GM12878 (cell line): ENCODE data around the gene PTPRN2. TPM values are rescaled to one million over a fixed set of nuclear protein-coding genes. Genes with fewer than 3 reads are reported as not detected.

ENCODE experiments used
- ATAC-seq: fragments of 200-7000 bp; cut with Tn5 transposase; 3 replicates; pipeline ENCODE4 v1.9.1; 2020; ENCODE audit warnings: mild to moderate bottlenecking, moderate library complexity
- BruUV-seq: library from RNA; stranded (reverse); fragments of 400-500 nt; replicated peaks from 2 replicates; lab custom pipeline; 2021; lab: Mats Ljungman, UMichigan
- CTCF ChIA-PET: fragments of 300-600 bp; sonication (Branson Sonifier 250); formaldehyde crosslinking; extraction: SDS; loops from one replicate; lab custom pipeline; 2021; ENCODE audit warnings: inconsistent platforms; lab: Yijun Ruan, JAX
- POLR2A ChIA-PET: fragments of 350-600 bp; formaldehyde crosslinking; extraction: SDS; loops from one replicate; lab custom pipeline; 2021; ENCODE audit warnings: inconsistent platforms; lab: Charles Lee
- RAD21 ChIA-PET: fragments of 300-600 bp; sonication (Branson Sonifier 250); formaldehyde crosslinking; loops from one replicate; lab custom pipeline; 2023; ENCODE audit warnings: antibody characterized with exemption; ENCODE audit not compliant: unreplicated experiment; lab: Charles Lee
- SMC1A ChIA-PET: fragments of 300-600 bp; sonication (Branson Sonifier 250); formaldehyde crosslinking; loops from one replicate; lab custom pipeline; 2023; ENCODE audit not compliant: unreplicated experiment, uncharacterized antibody; lab: Charles Lee
- DNase-seq: peaks from one replicate; pipeline ENCODE4 v3.0.0-alpha.2; 2011; ENCODE audit warnings: low read depth, low spot score
- FAIRE-seq: peaks from 3 replicates; lab custom pipeline; 2011; peaks lifted over from hg19 to GRCh38; lab: Jason Lieb, UNC
- H2AFZ ChIP-seq: 2 replicates; pipeline ENCODE4 v1.6.0; 2011; ENCODE audit warnings: low read depth, low read length, control low read depth; ENCODE audit not compliant: control insufficient read depth
- H3K27ac ChIP-seq: 2 replicates; pipeline ENCODE4 v1.5.1; 2011; ENCODE audit warnings: control low read depth; ENCODE audit not compliant: control insufficient read depth, insufficient read depth
- H3K27me3 ChIP-seq, 2 experiments: replicated peaks in 1 of 2; 2 replicates each; pipeline versions ENCODE4 v1.6.0 to v1.6.1; 2011; ENCODE audit warnings: low read length in 1 of 2; ENCODE audit not compliant: control insufficient read depth in 2 of 2, insufficient read depth in 2 of 2
- H3K36me3 ChIP-seq, 2 experiments: 2 replicates each; pipeline ENCODE4 v1.5.1; 2011; ENCODE audit warnings: low read length in 1 of 2; ENCODE audit not compliant: control insufficient read depth in 2 of 2, insufficient read depth in 2 of 2
- H3K4me1 ChIP-seq: 2 replicates; pipeline ENCODE4 v1.6.1; 2011; ENCODE audit warnings: mild to moderate bottlenecking, low read length, moderate library complexity, mixed read lengths; ENCODE audit not compliant: control insufficient read depth, insufficient read depth
- H3K4me2 ChIP-seq: 2 replicates; pipeline ENCODE4 v1.6.0; 2011; ENCODE audit warnings: control low read depth; ENCODE audit not compliant: control insufficient read depth, insufficient read depth
- H3K4me3 ChIP-seq: fragments of 200-600 bp; sonication (generic); 2 replicates; pipeline ENCODE4 v1.5.1; 2016
- H3K79me2 ChIP-seq: 2 replicates; pipeline ENCODE4 v1.6.0; 2011; ENCODE audit warnings: low read length; ENCODE audit not compliant: control insufficient read depth, insufficient read depth
- H3K9ac ChIP-seq: 2 replicates; pipeline ENCODE4 v1.8.0; 2011; ENCODE audit warnings: low read length, control low read depth, mixed read lengths; ENCODE audit not compliant: control insufficient read depth, insufficient read depth
- H3K9me3 ChIP-seq: replicated peaks from 3 replicates; pipeline ENCODE4 v1.5.1; 2011; ENCODE audit warnings: mild to moderate bottlenecking, low read length; ENCODE audit not compliant: control insufficient read depth, insufficient read depth
- H4K20me1 ChIP-seq: 2 replicates; pipeline ENCODE4 v1.6.0; 2011; ENCODE audit not compliant: control insufficient read depth, insufficient read depth
- BCL3 ChIP-seq: IDR thresholded peaks from 2 replicates; pipeline ENCODE4 v1.6.1; 2011; ENCODE audit warnings: borderline replicate concordance, low read depth, mild to moderate bottlenecking, moderate library complexity, low read length; ENCODE audit not compliant: insufficient read depth, poor library complexity, severe bottlenecking
- BMI1 ChIP-seq: fragments of 450-650 bp; IDR thresholded peaks from 2 replicates; pipeline ENCODE4 v1.6.1; 2016; ENCODE audit warnings: mild to moderate bottlenecking, moderate library complexity, borderline replicate concordance
- BRCA1 ChIP-seq: IDR thresholded peaks from 2 replicates; pipeline ENCODE4 v1.6.1; 2011; ENCODE audit warnings: low read depth, low read length, improper control_type of control experiment
- CHD1 ChIP-seq: IDR thresholded peaks from 2 replicates; pipeline ENCODE4 v1.6.1; 2012; ENCODE audit warnings: low read depth, low read length, improper control_type of control experiment
- CHD2 ChIP-seq: IDR thresholded peaks from 2 replicates; pipeline ENCODE4 v1.6.1; 2011; ENCODE audit warnings: low read depth, low read length, improper control_type of control experiment, borderline replicate concordance
- FOXK2 ChIP-seq: fragments of 450-650 bp; IDR thresholded peaks from 2 replicates; pipeline ENCODE4 v1.6.1; 2017; ENCODE audit warnings: mild to moderate bottlenecking, moderate library complexity
- HSF1 ChIP-seq: fragments of 150-350 bp; IDR thresholded peaks from 2 replicates; pipeline ENCODE4 v1.6.1; 2014; ENCODE audit warnings: mild to moderate bottlenecking, low read depth, low read length
- KDM1A ChIP-seq: fragments of 200-600 bp; sonication (generic); IDR thresholded peaks from 2 replicates; pipeline ENCODE4 v1.6.1; 2016; ENCODE audit warnings: borderline replicate concordance
- MEF2B ChIP-seq: fragments of 450-650 bp; IDR thresholded peaks from 2 replicates; pipeline ENCODE4 v1.6.1; 2018; ENCODE audit warnings: mild to moderate bottlenecking, moderate library complexity; ENCODE audit not compliant: partially characterized antibody, poor library complexity, severe bottlenecking
- MYB ChIP-seq: fragments of 150-350 bp; IDR thresholded peaks from 2 replicates; pipeline ENCODE4 v1.6.1; 2014; ENCODE audit warnings: mild to moderate bottlenecking, low read depth, low read length, borderline replicate concordance
- NFYA ChIP-seq: IDR thresholded peaks from 2 replicates; pipeline ENCODE4 v1.6.1; 2011; ENCODE audit warnings: low read depth, mild to moderate bottlenecking, low read length, improper control_type of control experiment, borderline replicate concordance
- POLR2AphosphoS2 ChIP-seq: IDR thresholded peaks from 2 replicates; pipeline ENCODE4 v1.6.1; 2011; ENCODE audit warnings: low read depth, mild to moderate bottlenecking, low read length, improper control_type of control experiment, moderate library complexity
- STAT1 ChIP-seq: fragments of 450-650 bp; conservative IDR thresholded peaks from 2 replicates; pipeline ENCODE4 v1.6.1; 2014; ENCODE audit warnings: antibody characterized with exemption, mild to moderate bottlenecking
- TCF3 ChIP-seq: IDR thresholded peaks from 2 replicates; pipeline ENCODE4 v1.6.1; 2012; ENCODE audit warnings: low read depth, mild to moderate bottlenecking, low read length, borderline replicate concordance; ENCODE audit not compliant: insufficient read depth
- ZNF217 ChIP-seq: fragments of 450-650 bp; IDR thresholded peaks from 2 replicates; pipeline ENCODE4 v1.6.1; 2017; ENCODE audit warnings: antibody characterized with exemption, mild to moderate bottlenecking
- WGBS: methylation state at CpG from one replicate; pipeline ENCODE4 v1.1.6; 2016; ENCODE audit warnings: low lambda C conversion rate; ENCODE audit not compliant: insufficient replicate concordance, insufficient coverage; ENCODE audit errors: missing lambda C conversion rate; 5-methylcytosine and 5-hydroxymethylcytosine counted together
- in situ Hi-C: fragments of 300-500 bp; cut with MboI; formaldehyde crosslinking; loops from 9 replicates; pipeline ENCODE4 v1.14.3; 2018; ENCODE audit warnings: mixed read lengths
- intact Hi-C: fragments of 100-400 bp; cut with micrococcal nuclease; formaldehyde crosslinking; loops from one replicate; pipeline ENCODE4 v1.14.2; 2022; ENCODE audit not compliant: unreplicated experiment
- polyA plus RNA-seq, 11 experiments: library from polyadenylated mRNA; depleted of rRNA in 4 of 11; unstranded in 6 of 11; stranded (reverse) in 5 of 11; fragments of >200 nt; fragmentation: Nextera tagmentation in 4 of 11; fragmentation: Illumina TruSeq in 1 of 11; extraction: Ambion mirVana in 4 of 11; extraction: Trizol in 1 of 11; gene quantifications; 1 replicate in 1 of 11; 2 replicates in 10 of 11; pipeline versions ENCODE4 v1.2.1 to v1.2.3, GENCODE V29; 2011 to 2016; ENCODE audit warnings: inconsistent platforms in 2 of 11, missing spikeins in 2 of 11, low read depth in 1 of 11
- total RNA-seq, 4 experiments: library from RNA; depleted of rRNA in 3 of 4; stranded (reverse); fragments of >200 nt in 3 of 4; fragmentation: Illumina TruSeq in 1 of 4; extraction: Trizol in 1 of 4; gene quantifications; 2 replicates each; pipeline versions ENCODE4 v1.2.1 to v1.2.3, GENCODE V29; 2013 to 2021
- TF ChIP-seq, protein P1 (sequence below): IDR thresholded peaks from 2 replicates; pipeline ENCODE4 v1.6.1; 2011; ENCODE audit warnings: low read depth, low read length, improper control_type of control experiment, borderline replicate concordance
- TF ChIP-seq, protein P2 (sequence below): fragments of 150-350 bp; IDR thresholded peaks from 2 replicates; pipeline ENCODE4 v1.6.1; 2016; ENCODE audit warnings: low read depth, low read length

The PTPRN2 gene
- total and polyA plus RNA-seq, 10 of the 15 experiments (the other 5 are each of a cell fraction or from before 2014, with no cell fraction given), result 5.4 TPM; not detected in 9

DNA sequence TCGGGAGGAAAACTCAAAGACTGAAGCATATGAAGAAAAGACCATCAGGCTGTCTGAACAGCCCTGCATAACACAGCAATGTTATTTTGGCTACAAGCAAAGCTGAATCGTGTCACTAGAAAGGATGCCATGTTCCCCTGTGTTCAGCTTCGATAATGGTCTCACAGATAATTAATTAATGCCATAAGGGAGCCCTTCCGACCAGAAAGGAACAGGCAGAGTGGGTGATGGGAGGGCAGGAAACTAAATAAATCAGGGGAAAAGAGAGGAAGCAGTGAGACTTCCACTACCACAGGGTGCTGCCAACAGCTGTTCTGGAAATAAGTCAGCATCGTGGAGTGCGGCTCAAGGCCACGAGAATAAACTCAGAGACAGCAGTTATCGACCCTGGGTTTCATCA is 3.2 kb downstream of the PTPRN2 start (continued):
- TF ChIP-seq HSF1 (no peak), TCF3 (no peak), BRCA1 (no peak), ZNF217 (no peak), STAT1 (no peak), POLR2AphosphoS2 (no peak), MEF2B (no peak), CHD1 (no peak), MYB (no peak), NFYA (no peak)
- TF ChIP-seq, protein P1, sequence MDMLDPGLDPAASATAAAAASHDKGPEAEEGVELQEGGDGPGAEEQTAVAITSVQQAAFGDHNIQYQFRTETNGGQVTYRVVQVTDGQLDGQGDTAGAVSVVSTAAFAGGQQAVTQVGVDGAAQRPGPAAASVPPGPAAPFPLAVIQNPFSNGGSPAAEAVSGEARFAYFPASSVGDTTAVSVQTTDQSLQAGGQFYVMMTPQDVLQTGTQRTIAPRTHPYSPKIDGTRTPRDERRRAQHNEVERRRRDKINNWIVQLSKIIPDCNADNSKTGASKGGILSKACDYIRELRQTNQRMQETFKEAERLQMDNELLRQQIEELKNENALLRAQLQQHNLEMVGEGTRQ, result no peak

GRCh38 chr7:158583810-158584209 is 3.8 kb downstream of the PTPRN2 start:
- no peak overlapping the region for H3K9ac ChIP-seq
- WGBS, result 1% methylated on average over 6 of the region's 6 CpGs
- no peaks in the 10 kb centered on the region for H4K20me1 ChIP-seq
- H3K9me3 ChIP-seq, result no peaks in the 10 kb centered on the region; the same call in 2 of the 3 replicates
- no peak overlapping the region for H3K4me2 ChIP-seq
- H3K4me1 ChIP-seq, result no peaks in the 10 kb centered on the region
- no TSS peak for BruUV-seq
- ChIA-PET CTCF (no interaction called here), SMC1A (no interaction called here), POLR2A (no interaction called here), RAD21 (no interaction called here)
- in situ Hi-C loops, result no loop called here
- no peaks in the 10 kb centered on the region for H3K79me2 ChIP-seq
- H3K4me3 ChIP-seq, result no peak overlapping the region
- H3K36me3 ChIP-seq, result no peaks in the 10 kb centered on the region
- FAIRE-seq (no peak), DNase-seq (no peak), ATAC-seq (no peak)
- no peaks in the 10 kb centered on the region for H3K27me3 ChIP-seq
- no peak overlapping the region for H2AFZ ChIP-seq
- intact Hi-C loops, result no loop called here
- no peak overlapping the region for H3K27ac ChIP-seq
- TF ChIP-seq, protein P2, sequence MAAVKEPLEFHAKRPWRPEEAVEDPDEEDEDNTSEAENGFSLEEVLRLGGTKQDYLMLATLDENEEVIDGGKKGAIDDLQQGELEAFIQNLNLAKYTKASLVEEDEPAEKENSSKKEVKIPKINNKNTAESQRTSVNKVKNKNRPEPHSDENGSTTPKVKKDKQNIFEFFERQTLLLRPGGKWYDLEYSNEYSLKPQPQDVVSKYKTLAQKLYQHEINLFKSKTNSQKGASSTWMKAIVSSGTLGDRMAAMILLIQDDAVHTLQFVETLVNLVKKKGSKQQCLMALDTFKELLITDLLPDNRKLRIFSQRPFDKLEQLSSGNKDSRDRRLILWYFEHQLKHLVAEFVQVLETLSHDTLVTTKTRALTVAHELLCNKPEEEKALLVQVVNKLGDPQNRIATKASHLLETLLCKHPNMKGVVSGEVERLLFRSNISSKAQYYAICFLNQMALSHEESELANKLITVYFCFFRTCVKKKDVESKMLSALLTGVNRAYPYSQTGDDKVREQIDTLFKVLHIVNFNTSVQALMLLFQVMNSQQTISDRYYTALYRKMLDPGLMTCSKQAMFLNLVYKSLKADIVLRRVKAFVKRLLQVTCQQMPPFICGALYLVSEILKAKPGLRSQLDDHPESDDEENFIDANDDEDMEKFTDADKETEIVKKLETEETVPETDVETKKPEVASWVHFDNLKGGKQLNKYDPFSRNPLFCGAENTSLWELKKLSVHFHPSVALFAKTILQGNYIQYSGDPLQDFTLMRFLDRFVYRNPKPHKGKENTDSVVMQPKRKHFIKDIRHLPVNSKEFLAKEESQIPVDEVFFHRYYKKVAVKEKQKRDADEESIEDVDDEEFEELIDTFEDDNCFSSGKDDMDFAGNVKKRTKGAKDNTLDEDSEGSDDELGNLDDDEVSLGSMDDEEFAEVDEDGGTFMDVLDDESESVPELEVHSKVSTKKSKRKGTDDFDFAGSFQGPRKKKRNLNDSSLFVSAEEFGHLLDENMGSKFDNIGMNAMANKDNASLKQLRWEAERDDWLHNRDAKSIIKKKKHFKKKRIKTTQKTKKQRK, result no peak
- TF ChIP-seq KDM1A (no peak), FOXK2 (no peak), CHD1 (no peak), CHD2 (no peak), BMI1 (no peak), BCL3 (no peak)
